ENCODE data around the gene TPI1. TPM values are rescaled to one million over a fixed set of nuclear protein-coding genes. Genes with fewer than 3 reads are reported as not detected.
"Not testable (repeated sequence)": the region's sequence is repeated elsewhere in the genome, so short reads cannot be mapped to it uniquely, and the experiment has no call there.

Gene TPI1
- total RNA-seq, 1 donor = 440 TPM

- DNase-seq (ENCODE audit: low read depth in 2 of 3, low spot score in 2 of 3) = not testable (repeated sequence)
Observed at GRCh38 chr12:6865307-6865706, 2.0 kb upstream of the TPI1 start.

GRCh38 chr12:6866163-6866919 is 990 bp upstream of the TPI1 start:
- DNase-seq (ENCODE audit: low read depth in 2 of 3, low spot score in 2 of 3) = no peak

- DNase-seq (ENCODE audit: low read depth in 2 of 3, low spot score in 2 of 3) = peak in 1 of 3 donors; percentile 77
Observed at GRCh38 chr12:6866920-6867412, 365 bp upstream of the TPI1 start.

GRCh38 chr12:6868211-6869048 is 1.1 kb downstream of the TPI1 start:
- no peak for DNase-seq (ENCODE audit: low read depth in 2 of 3, low spot score in 2 of 3)

- DNase-seq (ENCODE audit: low read depth in 2 of 3, low spot score in 2 of 3) = peak; percentile 77 to 91 (median 81)
Observed at GRCh38 chr12:6869049-6870021, 2.0 kb downstream of the TPI1 start.

GRCh38 chr12:6870304-6870703 is 3.0 kb downstream of the TPI1 start:
- not testable (repeated sequence) for DNase-seq (ENCODE audit: low read depth in 2 of 3, low spot score in 2 of 3)

- no peak for DNase-seq (ENCODE audit: low read depth in 2 of 3, low spot score in 2 of 3)
Observed at GRCh38 chr12:6871052-6871957, 4.0 kb downstream of the TPI1 start.

GRCh38 chr12:6872073-6873048 is 5.0 kb downstream of the TPI1 start:
- DNase-seq (ENCODE audit: low read depth in 2 of 3, low spot score in 2 of 3) = peak; percentile 69 to 84 (median 76)

GRCh38 chr12:6873094-6874014 is 6.0 kb downstream of the TPI1 start, which contains the start of gene SPSB2:
TSS of gene SPSB2 (minus strand) at chr12:6873303. CDS start at chr12:6872901, 402 bp downstream.
- DNase-seq (ENCODE audit: low read depth in 2 of 3, low spot score in 2 of 3) = peak; percentile 95 to 99 (median 99)

GRCh38 chr12:6874015-6874368 is 6.7 kb downstream of the TPI1 start:
- not testable (repeated sequence) for DNase-seq (ENCODE audit: low read depth in 2 of 3, low spot score in 2 of 3)

GRCh38 chr12:6879824-6880223 is 12.5 kb downstream of the TPI1 start:
- not testable (repeated sequence) for DNase-seq (ENCODE audit: low read depth in 2 of 3, low spot score in 2 of 3)

GRCh38 chr12:6883252-6883651 is 15.9 kb downstream of the TPI1 start:
- no peak for DNase-seq (ENCODE audit: low read depth in 2 of 3, low spot score in 2 of 3)

- no peak for DNase-seq (ENCODE audit: low read depth in 2 of 3, low spot score in 2 of 3)
Observed at GRCh38 chr12:6883683-6884082, 16.4 kb downstream of the TPI1 start.

- DNase-seq (ENCODE audit: low read depth in 2 of 3, low spot score in 2 of 3) = no peak
Observed at GRCh38 chr12:6884539-6884938, 17.2 kb downstream of the TPI1 start.

GRCh38 chr12:6886206-6886999 is 19.1 kb downstream of the TPI1 start:
- not testable (repeated sequence) for DNase-seq (ENCODE audit: low read depth in 2 of 3, low spot score in 2 of 3)

- DNase-seq (ENCODE audit: low read depth in 2 of 3, low spot score in 2 of 3) = no peak
Observed at GRCh38 chr12:6887460-6887859, 20.1 kb downstream of the TPI1 start.

All from hematopoietic multipotent progenitor cell (in vitro differentiated cells).